Amygdala (tissue), 56 donors: Measurements from ENCODE around the gene CPNE6.

Experiments used
- DNase-seq, 56 donors: peaks; one replicate each; lab custom pipeline; 2025; lab: John Stamatoyannopoulos, UW

CPNE6 gene

DNA sequence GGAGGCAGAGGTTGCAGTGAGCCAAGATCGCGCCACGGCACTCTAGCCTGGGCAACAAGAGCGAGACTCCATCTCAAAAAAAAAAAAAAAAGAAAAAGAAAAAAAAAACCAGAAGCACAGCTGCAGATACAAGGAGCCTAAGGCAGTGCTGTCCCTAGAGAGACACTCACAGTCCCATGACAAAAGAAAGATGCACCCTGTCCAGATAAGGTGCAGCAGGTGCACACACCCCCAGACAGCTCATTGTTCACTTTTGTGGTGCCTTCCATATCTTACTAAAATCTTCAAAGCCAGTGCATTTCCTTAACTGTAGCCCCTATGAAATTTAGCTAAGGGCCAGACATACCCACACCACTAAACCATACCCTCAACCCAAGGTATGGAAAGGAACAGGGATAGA is 51.1 kb downstream of the CPNE6 start:
- DNase-seq, result no peak

DNA sequence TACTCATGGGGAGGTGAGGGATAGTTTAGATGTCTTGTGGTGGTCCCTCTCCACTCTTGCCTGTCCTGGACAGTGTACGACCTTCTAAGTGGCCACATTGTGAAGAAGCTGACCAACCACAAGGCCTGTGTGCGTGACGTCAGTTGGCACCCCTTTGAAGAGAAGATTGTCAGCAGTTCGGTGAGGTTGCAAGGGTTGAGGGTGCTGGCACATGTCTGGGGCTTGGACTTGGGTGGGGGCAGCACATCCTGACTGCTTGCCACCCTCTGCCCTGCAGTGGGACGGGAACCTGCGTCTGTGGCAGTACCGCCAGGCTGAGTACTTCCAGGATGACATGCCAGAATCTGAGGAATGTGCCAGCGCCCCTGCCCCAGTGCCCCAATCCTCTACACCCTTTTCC is 51.5 kb downstream of the CPNE6 start:
- no peak for DNase-seq

DNA sequence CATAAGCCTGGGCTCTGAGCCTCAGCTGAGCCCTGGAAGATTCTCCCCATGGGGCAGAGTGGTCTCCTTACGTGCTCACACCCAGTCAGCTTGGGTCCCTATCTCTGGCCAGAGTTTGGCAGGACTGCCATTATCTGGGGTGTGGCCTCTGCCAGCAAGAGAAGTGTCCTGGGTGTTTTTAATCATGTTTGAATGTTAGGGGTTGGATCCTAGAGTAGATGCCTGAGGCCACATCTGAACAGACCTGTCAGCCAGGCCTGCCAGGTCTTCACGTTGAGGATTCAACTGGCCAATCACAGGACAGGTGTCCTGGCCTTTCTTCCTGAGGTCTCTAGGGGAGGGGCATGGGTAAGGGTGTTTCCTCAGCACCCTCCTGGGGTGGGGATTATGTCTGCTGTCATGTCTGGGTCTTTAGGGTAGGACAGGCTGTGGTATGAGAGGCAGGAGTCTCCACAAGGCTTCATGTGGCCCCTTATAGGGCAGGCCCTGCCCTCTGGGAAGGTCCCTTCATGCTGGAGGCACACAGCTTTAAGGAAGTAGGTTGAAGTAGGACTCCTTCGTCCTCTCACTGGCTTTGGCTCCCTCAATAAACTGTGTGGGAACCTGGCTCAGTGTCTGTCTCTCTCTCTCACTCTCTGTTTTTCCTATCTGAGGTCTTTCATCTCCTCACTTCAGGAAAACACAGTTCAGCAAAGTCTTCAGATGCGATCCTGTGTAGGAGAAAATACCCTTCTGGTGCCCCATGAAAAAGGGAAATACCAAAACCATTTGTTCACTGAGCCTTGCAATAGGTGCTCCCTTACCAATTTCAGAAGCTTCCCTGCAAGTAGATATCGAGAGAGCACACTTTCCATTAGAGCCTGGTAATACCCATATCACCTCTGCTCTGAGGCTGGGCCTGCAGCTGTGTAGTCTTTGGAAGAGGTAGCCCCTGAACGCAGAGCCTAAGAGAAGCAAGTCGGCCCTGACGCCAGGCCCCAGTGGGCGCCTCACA is 52.4 kb downstream of the CPNE6 start:
- no peak for DNase-seq

DNA sequence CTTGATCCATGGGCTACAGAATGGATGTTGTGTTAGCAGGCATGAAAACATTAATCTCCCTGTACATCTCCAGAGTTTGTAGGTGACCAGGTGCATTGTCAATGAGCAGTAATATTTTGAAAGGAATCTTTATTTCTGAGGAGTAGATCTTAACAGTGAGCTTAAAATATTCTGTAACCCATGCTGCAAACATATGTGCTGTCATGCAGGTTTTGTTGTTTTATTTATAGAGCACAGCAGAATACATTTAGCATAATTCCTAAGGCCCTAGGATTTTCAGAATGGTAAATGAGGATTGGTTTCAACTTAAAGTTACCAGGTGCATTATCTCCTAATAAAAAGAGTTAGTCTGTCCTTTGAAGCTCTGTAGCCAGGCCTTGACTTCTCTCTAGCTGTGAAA is 55.6 kb downstream of the CPNE6 start:
- DNase-seq, result no peak

DNA sequence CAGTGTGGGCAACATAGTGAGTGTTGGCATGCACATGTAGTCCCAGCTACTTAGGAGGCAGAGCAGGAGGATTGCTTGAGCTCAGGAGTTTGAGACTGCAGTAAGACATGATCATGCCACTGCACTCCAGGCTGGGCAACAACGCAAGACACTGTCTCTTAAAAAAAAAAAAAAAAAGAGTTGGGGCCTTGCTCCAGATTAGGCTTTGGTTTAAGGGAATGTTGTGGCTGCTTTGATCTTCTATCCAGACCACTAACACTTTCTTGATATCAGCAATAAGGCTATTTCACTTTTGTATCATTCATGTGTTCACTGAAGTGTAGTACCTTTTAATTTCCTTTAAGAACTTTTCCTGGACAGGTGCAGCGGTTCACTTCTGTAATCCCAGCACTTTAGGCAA is 56.3 kb downstream of the CPNE6 start:
- no peak for DNase-seq
